Sigmoid colon (tissue), 7 donors: ENCODE data around the gene DEFB129. TPM values are rescaled to one million over a fixed set of nuclear protein-coding genes. Genes with fewer than 3 reads are reported as not detected.
"Not testable (repeated sequence)": the region's sequence is repeated elsewhere in the genome, so short reads cannot be mapped to it uniquely, and the experiment has no call there.

Experiments used
- DNase-seq: peaks from one replicate; pipeline ENCODE4 v3.0.0-alpha.2; 2019
- H3K27ac ChIP-seq, 4 donors: fragments of 200-600 bp; sonication (generic); one replicate each; pipeline ENCODE4 v1.5.1; 2016 to 2019; ENCODE audit warnings: mild to moderate bottlenecking in 1 of 4
- H3K27me3 ChIP-seq, 3 donors: fragments of 200-600 bp; sonication (generic); one replicate each; pipeline ENCODE4 v1.5.1; 2019; ENCODE audit warnings: mild to moderate bottlenecking in 1 of 3
- H3K36me3 ChIP-seq, 4 donors: fragments of 200-600 bp; sonication (generic); one replicate each; pipeline ENCODE4 v1.5.1; 2016 to 2019
- H3K4me1 ChIP-seq, 4 donors: fragments of 200-600 bp; sonication (generic); one replicate each; pipeline ENCODE4 v1.5.1; 2017 to 2019
- H3K4me3 ChIP-seq, 4 donors: fragments of 200-600 bp; sonication (generic); one replicate each; pipeline ENCODE4 v1.5.1; 2017 to 2019; ENCODE audit warnings: mild to moderate bottlenecking in 2 of 4, moderate library complexity in 1 of 4
- H3K9me3 ChIP-seq, 4 donors: fragments of 200-600 bp in 3 of 4; sonication (generic) in 3 of 4; one replicate each; pipeline versions ENCODE4 v1.5.1 to v1.6.1; 2013 to 2019
- EP300 ChIP-seq, 4 donors: sonication (generic); formaldehyde crosslinking; IDR thresholded peaks; one replicate each; pipeline ENCODE4 v1.6.1; 2017; ENCODE audit warnings: antibody characterized with exemption in 4 of 4
- POLR2A ChIP-seq, 2 donors: fragments of 450-650 bp; IDR thresholded peaks; one replicate each; pipeline ENCODE4 v1.6.1; 2016; ENCODE audit warnings: antibody characterized with exemption in 2 of 2, mild to moderate bottlenecking in 2 of 2, moderate library complexity in 2 of 2
- POLR2AphosphoS5 ChIP-seq, 4 donors: sonication (generic); formaldehyde crosslinking; IDR thresholded peaks; one replicate each; pipeline ENCODE4 v1.6.1; 2017; ENCODE audit warnings: antibody characterized with exemption in 4 of 4
- whole genome bisulfite sequencing, 2 donors: extraction: QIAGEN DNeasy Blood & Tissue Kit; methylation state at CpG; one replicate each; pipeline ENCODE4 v1.1.7; 2013; 5-methylcytosine and 5-hydroxymethylcytosine counted together
- intact Hi-C: fragments of 100-400 bp; cut with DNase I; formaldehyde crosslinking; loops from one replicate; pipeline ENCODE4 v1.15.1; 2023
- polyA plus RNA-seq, 3 donors: library from polyadenylated mRNA; stranded (reverse); fragments of 200-250 nt; gene quantifications; one replicate each; pipeline ENCODE4 v1.2.3, GENCODE V29; 2013
- total RNA-seq, 4 donors: library from RNA; depleted of rRNA; stranded (reverse); fragments of >200 nt; gene quantifications; one replicate each; pipeline ENCODE4 v1.1.0, GENCODE V29; 2016
- TF ChIP-seq, protein P1 (sequence below), 4 experiments: fragments of 450-650 bp in 3 of 4; fragments of 200-600 bp in 1 of 4; IDR thresholded peaks; one replicate each; pipeline ENCODE4 v1.5.1; 2016 to 2019; ENCODE audit warnings: antibody characterized with exemption in 4 of 4, mild to moderate bottlenecking in 3 of 4, moderate library complexity in 2 of 4
- donor health status: healthy with polysubstance abuse.
- donor health status: Bipolar disorder and iron deficiency.
- donor health status: healthy.

DEFB129 gene
- total and polyA plus RNA-seq, 7 donors = not detected

- WGBS, 2 donors = 82 to 87% methylated on average over 2 of the region's 2 CpGs
- TF ChIP-seq, protein P1, sequence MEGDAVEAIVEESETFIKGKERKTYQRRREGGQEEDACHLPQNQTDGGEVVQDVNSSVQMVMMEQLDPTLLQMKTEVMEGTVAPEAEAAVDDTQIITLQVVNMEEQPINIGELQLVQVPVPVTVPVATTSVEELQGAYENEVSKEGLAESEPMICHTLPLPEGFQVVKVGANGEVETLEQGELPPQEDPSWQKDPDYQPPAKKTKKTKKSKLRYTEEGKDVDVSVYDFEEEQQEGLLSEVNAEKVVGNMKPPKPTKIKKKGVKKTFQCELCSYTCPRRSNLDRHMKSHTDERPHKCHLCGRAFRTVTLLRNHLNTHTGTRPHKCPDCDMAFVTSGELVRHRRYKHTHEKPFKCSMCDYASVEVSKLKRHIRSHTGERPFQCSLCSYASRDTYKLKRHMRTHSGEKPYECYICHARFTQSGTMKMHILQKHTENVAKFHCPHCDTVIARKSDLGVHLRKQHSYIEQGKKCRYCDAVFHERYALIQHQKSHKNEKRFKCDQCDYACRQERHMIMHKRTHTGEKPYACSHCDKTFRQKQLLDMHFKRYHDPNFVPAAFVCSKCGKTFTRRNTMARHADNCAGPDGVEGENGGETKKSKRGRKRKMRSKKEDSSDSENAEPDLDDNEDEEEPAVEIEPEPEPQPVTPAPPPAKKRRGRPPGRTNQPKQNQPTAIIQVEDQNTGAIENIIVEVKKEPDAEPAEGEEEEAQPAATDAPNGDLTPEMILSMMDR (IDR thresholded peaks at IDR 0.05) = no peak
- TF ChIP-seq POLR2A (IDR thresholded peaks at IDR 0.05) (no peak), EP300 (IDR thresholded peaks at IDR 0.05) (no peak), POLR2AphosphoS5 (IDR thresholded peaks at IDR 0.05) (no peak)
- Histone ChIP-seq H3K27me3 (peaks cover 0 to 22% (median 0%) of the 10 kb centered on the region in 3 donors), H3K36me3 (no peaks in the 10 kb centered on the region), H3K4me1 (no peaks in the 10 kb centered on the region), H3K4me3 (no peak overlapping the region), H3K27ac (no peak overlapping the region), H3K9me3 (no peaks in the 10 kb centered on the region)
- no peak for DNase-seq
- intact Hi-C loops = no loop called here
These were observed 25.7 kb downstream of the DEFB129 start for GRCh38 chr20:252801-253200.

DNA sequence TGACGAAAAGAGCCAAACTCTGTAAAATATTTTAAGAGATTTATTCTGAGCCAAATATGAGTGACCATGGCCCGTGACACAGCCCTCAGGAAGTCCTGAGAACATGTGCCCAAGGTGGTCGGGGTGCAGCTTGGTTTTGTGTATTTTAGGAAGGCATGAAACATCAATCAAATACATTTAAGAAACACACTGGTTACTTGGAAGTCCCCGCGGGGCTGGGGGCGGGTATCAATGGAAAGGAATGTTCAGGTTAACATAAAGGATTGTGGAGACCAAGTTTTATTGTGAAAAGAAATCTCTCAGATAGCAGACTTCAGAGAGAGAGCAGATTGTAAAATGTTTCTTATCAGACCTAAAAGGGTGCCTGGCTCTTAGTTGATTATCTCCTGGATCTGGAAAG is 26.4 kb downstream of the DEFB129 start:
- 38 to 48% methylated on average over 6 of the region's 6 CpGs for WGBS, 2 donors
- H3K4me1 ChIP-seq, H3K4me3 ChIP-seq, H3K27ac ChIP-seq, DNase-seq, H3K9me3 ChIP-seq, H3K36me3 ChIP-seq, intact Hi-C loops: not testable (repeated sequence)
- H3K27me3 ChIP-seq = peaks cover 0 to 21% (median 0%) of the 10 kb centered on the region in 3 donors

GRCh38 chr20:257419-257818 is 30.4 kb downstream of the DEFB129 start, which contains the start of gene DEFB132:
TSS of gene DEFB132 (plus strand) at chr20:257724. CDS start at chr20:257779, 55 bp downstream.
- TF ChIP-seq POLR2AphosphoS5 (IDR thresholded peaks at IDR 0.05) = no peak
- no peak for TF ChIP-seq EP300 (IDR thresholded peaks at IDR 0.05)
- TF ChIP-seq, protein P1 (IDR thresholded peaks at IDR 0.05) = no peak
- TF ChIP-seq POLR2A (IDR thresholded peaks at IDR 0.05) = no peak
- Histone ChIP-seq H3K27me3 (peaks cover 0 to 5% (median 0%) of the 10 kb centered on the region in 3 donors), H3K9me3 (no peaks in the 10 kb centered on the region), H3K4me1 (no peaks in the 10 kb centered on the region), H3K27ac (no peak within 1 kb of the TSS), H3K36me3 (no peaks in the 10 kb centered on the region), H3K4me3 (no peak within 1 kb of the TSS)
- intact Hi-C loops = no loop called here
- 40 to 78% methylated on average over 7 of the region's 7 CpGs for WGBS, 2 donors
- no peak for DNase-seq

- TF ChIP-seq, protein P1 (IDR thresholded peaks at IDR 0.05) = no peak
- no peak for TF ChIP-seq EP300 (IDR thresholded peaks at IDR 0.05)
- no peak for TF ChIP-seq POLR2AphosphoS5 (IDR thresholded peaks at IDR 0.05)
- no peak for TF ChIP-seq POLR2A (IDR thresholded peaks at IDR 0.05)
- Histone ChIP-seq H3K9me3 (no peaks in the 10 kb centered on the region), H3K4me3 (no peak overlapping the region), H3K4me1 (no peaks in the 10 kb centered on the region), H3K27me3 (peaks cover 0 to 5% (median 0%) of the 10 kb centered on the region in 3 donors), H3K27ac (no peak overlapping the region), H3K36me3 (no peaks in the 10 kb centered on the region)
- 62 to 69% methylated on average over 4 of the region's 4 CpGs for WGBS, 2 donors
- no peak for DNase-seq
- intact Hi-C loops = no loop called here
These were observed 31.3 kb downstream of the DEFB129 start for GRCh38 chr20:258269-258858.

DNA sequence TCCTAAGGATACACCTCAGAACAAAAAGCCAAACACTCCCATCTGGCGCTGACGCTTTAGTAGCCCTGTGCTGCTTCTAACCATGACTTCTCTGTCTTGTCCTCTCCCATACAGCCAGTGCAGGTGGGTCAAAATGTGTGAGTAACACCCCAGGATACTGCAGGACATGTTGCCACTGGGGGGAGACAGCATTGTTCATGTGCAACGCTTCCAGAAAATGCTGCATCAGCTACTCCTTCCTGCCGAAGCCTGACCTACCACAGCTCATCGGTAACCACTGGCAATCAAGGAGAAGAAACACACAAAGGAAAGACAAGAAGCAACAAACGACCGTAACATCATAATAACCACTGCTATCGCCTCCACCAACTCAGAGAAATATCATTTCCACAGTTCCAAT is 31.9 kb downstream of the DEFB129 start:
- WGBS, 2 donors = 53 to 54% methylated on average over 8 of the region's 8 CpGs
- no peak for DNase-seq
- intact Hi-C loops = no loop called here
- no peaks in the 10 kb centered on the region for H3K9me3 ChIP-seq
- H3K4me1 ChIP-seq = no peaks in the 10 kb centered on the region
- no peaks in the 10 kb centered on the region for H3K36me3 ChIP-seq
- H3K27ac ChIP-seq = no peak overlapping the region
- no peak overlapping the region for H3K4me3 ChIP-seq
- peaks cover 0 to 5% (median 0%) of the 10 kb centered on the region in 3 donors for H3K27me3 ChIP-seq
- no peak for TF ChIP-seq EP300 (IDR thresholded peaks at IDR 0.05)

DNA sequence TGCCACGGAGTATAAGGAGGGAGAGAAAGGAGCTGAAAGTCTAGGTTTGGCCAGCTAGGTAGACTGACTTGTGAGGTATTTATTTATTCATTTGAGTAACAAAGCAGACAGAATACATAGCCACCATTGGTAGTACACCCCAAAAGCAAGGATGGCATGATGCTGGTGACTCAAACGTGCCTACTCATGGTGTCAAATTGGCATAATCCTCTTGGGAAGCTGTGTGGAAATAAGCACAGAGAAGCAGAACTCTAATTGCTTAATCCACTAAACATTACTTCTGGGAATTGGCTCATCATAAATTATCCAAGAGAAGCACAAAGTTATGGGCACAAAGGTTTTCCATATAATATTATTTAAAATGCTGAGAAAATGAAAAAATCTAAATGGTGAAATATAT is 32.9 kb downstream of the DEFB129 start:
- Histone ChIP-seq H3K4me1 (no peaks in the 10 kb centered on the region), H3K27me3 (peaks cover 0 to 5% (median 0%) of the 10 kb centered on the region in 3 donors), H3K4me3 (no peak overlapping the region), H3K27ac (no peak overlapping the region), H3K36me3 (no peaks in the 10 kb centered on the region), H3K9me3 (no peaks in the 10 kb centered on the region)
- intact Hi-C loops = no loop called here
- TF ChIP-seq POLR2A (IDR thresholded peaks at IDR 0.05) = no peak
- TF ChIP-seq POLR2AphosphoS5 (IDR thresholded peaks at IDR 0.05) = no peak
- TF ChIP-seq, protein P1 (IDR thresholded peaks at IDR 0.05) = no peak
- no peak for TF ChIP-seq EP300 (IDR thresholded peaks at IDR 0.05)
- no peak for DNase-seq
- 65 to 72% methylated on average over 2 of the region's 2 CpGs for WGBS, 2 donors
